ACC112 (cell line): ENCODE data around the gene RAI1.

Experiments used
- H2AFZ ChIP-seq: fragments of 200-600 bp; sonication (generic); one replicate; pipeline ENCODE4 v1.6.0; 2017; ENCODE audit warnings: antibody characterized with exemption, low read length; ENCODE audit not compliant: unreplicated experiment
- H3K27ac ChIP-seq: fragments of 200-600 bp; sonication (generic); 2 replicates; pipeline ENCODE4 v1.5.1; 2014; ENCODE audit warnings: low read depth, mild to moderate bottlenecking, antibody characterized with exemption, low read length, moderate library complexity
- H3K27me3 ChIP-seq: fragments of 200-600 bp; sonication (generic); 2 replicates; pipeline ENCODE4 v1.6.1; 2014; ENCODE audit warnings: mild to moderate bottlenecking, antibody characterized with exemption, low read length, moderate library complexity, mixed read lengths; ENCODE audit not compliant: insufficient read depth
- H3K36me3 ChIP-seq: fragments of 200-600 bp; sonication (generic); 2 replicates; pipeline ENCODE4 v1.6.1; 2016; ENCODE audit warnings: mild to moderate bottlenecking, antibody characterized with exemption, low read length, moderate library complexity, mixed read lengths; ENCODE audit not compliant: insufficient read depth
- H3K4me1 ChIP-seq: fragments of 200-600 bp; sonication (generic); one replicate; pipeline ENCODE4 v1.6.1; 2016; ENCODE audit warnings: low read length, mixed read lengths; ENCODE audit not compliant: insufficient read depth, unreplicated experiment, control insufficient read depth
- H3K4me3 ChIP-seq: fragments of 200-600 bp; sonication (generic); 2 replicates; pipeline ENCODE4 v1.5.1; 2014; ENCODE audit warnings: mild to moderate bottlenecking, low read depth, low read length
- H3K79me2 ChIP-seq: fragments of 200-600 bp; sonication (generic); one replicate; pipeline ENCODE4 v1.6.0; 2016; ENCODE audit warnings: low read length; ENCODE audit not compliant: control insufficient read depth, unreplicated experiment, insufficient read depth

The RAI1 gene

GRCh38 chr17:17710728-17711541 is 29.7 kb downstream of the RAI1 start:
- no peak overlapping the region for H2AFZ ChIP-seq
- peaks cover 51% of the 10 kb centered on the region for H3K79me2 ChIP-seq
- peak overlapping the region; percentile 12; the same call in 1 of the 2 replicates for H3K4me3 ChIP-seq
- no peaks in the 10 kb centered on the region for H3K27me3 ChIP-seq
- peak overlapping the region; percentile 95 for H3K27ac ChIP-seq
- H3K36me3 ChIP-seq = no peaks in the 10 kb centered on the region
- peaks cover 42% of the 10 kb centered on the region for H3K4me1 ChIP-seq

- H3K27me3 ChIP-seq = no peaks in the 10 kb centered on the region
- H2AFZ ChIP-seq = no peak overlapping the region
- H3K4me3 ChIP-seq = no peak overlapping the region
- H3K36me3 ChIP-seq = no peaks in the 10 kb centered on the region
- H3K27ac ChIP-seq = peak overlapping the region; percentile 95
- peaks cover 52% of the 10 kb centered on the region for H3K79me2 ChIP-seq
- peaks cover 42% of the 10 kb centered on the region for H3K4me1 ChIP-seq
These were observed 30.4 kb downstream of the RAI1 start for GRCh38 chr17:17711641-17712162.

GRCh38 chr17:17712268-17712924 is 31.1 kb downstream of the RAI1 start:
- Histone ChIP-seq H3K79me2 (peaks cover 54% of the 10 kb centered on the region), H3K27ac (peak overlapping the region; percentile 95), H3K4me1 (peaks cover 42% of the 10 kb centered on the region), H3K36me3 (no peaks in the 10 kb centered on the region), H3K27me3 (no peaks in the 10 kb centered on the region), H3K4me3 (no peak overlapping the region), H2AFZ (no peak overlapping the region)

- H3K27me3 ChIP-seq = no peaks in the 10 kb centered on the region
- H3K4me1 ChIP-seq = peaks cover 42% of the 10 kb centered on the region
- H3K4me3 ChIP-seq = no peak overlapping the region
- peaks cover 55% of the 10 kb centered on the region for H3K79me2 ChIP-seq
- peak overlapping the region; percentile 95 for H3K27ac ChIP-seq
- no peaks in the 10 kb centered on the region for H3K36me3 ChIP-seq
- no peak overlapping the region for H2AFZ ChIP-seq
These were observed 32.6 kb downstream of the RAI1 start for GRCh38 chr17:17713839-17714238.

GRCh38 chr17:17714261-17714866 is 33.1 kb downstream of the RAI1 start:
- Histone ChIP-seq H3K4me3 (no peak overlapping the region), H3K27ac (peak overlapping the region; percentile 95; the same call in 1 of the 2 replicates), H3K4me1 (peaks cover 42% of the 10 kb centered on the region), H3K36me3 (no peaks in the 10 kb centered on the region), H2AFZ (no peak overlapping the region), H3K27me3 (no peaks in the 10 kb centered on the region), H3K79me2 (peaks cover 59% of the 10 kb centered on the region)

GRCh38 chr17:17714879-17715278 is 33.6 kb downstream of the RAI1 start:
- no peak overlapping the region for H2AFZ ChIP-seq
- H3K79me2 ChIP-seq = peaks cover 59% of the 10 kb centered on the region
- H3K36me3 ChIP-seq = no peaks in the 10 kb centered on the region
- peaks cover 43% of the 10 kb centered on the region for H3K4me1 ChIP-seq
- H3K27me3 ChIP-seq = no peaks in the 10 kb centered on the region
- H3K4me3 ChIP-seq = no peak overlapping the region
- H3K27ac ChIP-seq = no peak overlapping the region

- Histone ChIP-seq H3K4me1 (peaks cover 28% of the 10 kb centered on the region), H3K36me3 (no peaks in the 10 kb centered on the region), H2AFZ (no peak overlapping the region), H3K4me3 (no peak overlapping the region), H3K27ac (no peak overlapping the region), H3K27me3 (no peaks in the 10 kb centered on the region), H3K79me2 (peaks cover 41% of the 10 kb centered on the region)
These were observed 35.7 kb downstream of the RAI1 start for GRCh38 chr17:17716837-17717523.

GRCh38 chr17:17718251-17718650 is 37.0 kb downstream of the RAI1 start:
- Histone ChIP-seq H3K4me3 (no peak overlapping the region), H3K4me1 (peaks cover 23% of the 10 kb centered on the region), H3K36me3 (no peaks in the 10 kb centered on the region), H2AFZ (no peak overlapping the region), H3K79me2 (peaks cover 45% of the 10 kb centered on the region), H3K27ac (no peak overlapping the region), H3K27me3 (no peaks in the 10 kb centered on the region)

- H3K27ac ChIP-seq = no peak overlapping the region
- peaks cover 37% of the 10 kb centered on the region for H3K79me2 ChIP-seq
These were observed 38.1 kb downstream of the RAI1 start for GRCh38 chr17:17719199-17719940.

More at GRCh38 chr17:17719199-17719940, 38.1 kb downstream of the RAI1 start:
- Histone ChIP-seq H3K27me3 (no peaks in the 10 kb centered on the region), H3K4me1 (peaks cover 14% of the 10 kb centered on the region), H2AFZ (no peak overlapping the region), H3K4me3 (no peak overlapping the region), H3K36me3 (no peaks in the 10 kb centered on the region)
